Nephron progenitor cell (in vitro differentiated cells): Measurements from ENCODE around the gene LEMD2.

Source experiments
- DNase-seq: peaks from one replicate; pipeline ENCODE4 v3.0.0; 2021
- H3K27ac Mint-ChIP-seq: 2 replicates; pipeline ENCODE4 v1.8.0; 2021; ENCODE audit warnings: mild to moderate bottlenecking, moderate library complexity, mixed read lengths
- H3K27me3 Mint-ChIP-seq: 2 replicates; pipeline ENCODE4 v1.8.0; 2021; ENCODE audit warnings: mild to moderate bottlenecking, low read depth, mixed read lengths; ENCODE audit not compliant: poor library complexity
- H3K36me3 Mint-ChIP-seq: 2 replicates; pipeline ENCODE4 v1.8.0; 2021; ENCODE audit warnings: low read depth, mixed read lengths
- H3K4me1 Mint-ChIP-seq: 2 replicates; pipeline ENCODE4 v1.8.0; 2021; ENCODE audit warnings: mixed read lengths
- H3K4me3 Mint-ChIP-seq: 2 replicates; pipeline ENCODE4 v1.8.0; 2021; ENCODE audit warnings: mild to moderate bottlenecking, moderate library complexity, mixed read lengths
- H3K9me3 Mint-ChIP-seq: 2 replicates; pipeline ENCODE4 v1.8.0; 2021; ENCODE audit warnings: mild to moderate bottlenecking, moderate library complexity, mixed read lengths
- TF ChIP-seq, protein P1 (sequence below): fragments of 200-600 bp; sonication (generic); IDR thresholded peaks from 2 replicates; pipeline ENCODE4 v1.5.0; 2021; ENCODE audit warnings: antibody characterized with exemption

The LEMD2 gene

GRCh38 chr6:33779895-33780294, 9.0 kb downstream of the LEMD2 start:
- no peak for DNase-seq
- Mint-ChIP-seq H3K9me3 (no peaks in the 10 kb centered on the region), H3K27ac (peak overlapping the region; percentile 59), H3K4me1 (peaks cover 55% of the 10 kb centered on the region), H3K4me3 (no peak overlapping the region), H3K27me3 (peaks cover 4% of the 10 kb centered on the region), H3K36me3 (peaks cover 78% of the 10 kb centered on the region)
- TF ChIP-seq, protein P1, sequence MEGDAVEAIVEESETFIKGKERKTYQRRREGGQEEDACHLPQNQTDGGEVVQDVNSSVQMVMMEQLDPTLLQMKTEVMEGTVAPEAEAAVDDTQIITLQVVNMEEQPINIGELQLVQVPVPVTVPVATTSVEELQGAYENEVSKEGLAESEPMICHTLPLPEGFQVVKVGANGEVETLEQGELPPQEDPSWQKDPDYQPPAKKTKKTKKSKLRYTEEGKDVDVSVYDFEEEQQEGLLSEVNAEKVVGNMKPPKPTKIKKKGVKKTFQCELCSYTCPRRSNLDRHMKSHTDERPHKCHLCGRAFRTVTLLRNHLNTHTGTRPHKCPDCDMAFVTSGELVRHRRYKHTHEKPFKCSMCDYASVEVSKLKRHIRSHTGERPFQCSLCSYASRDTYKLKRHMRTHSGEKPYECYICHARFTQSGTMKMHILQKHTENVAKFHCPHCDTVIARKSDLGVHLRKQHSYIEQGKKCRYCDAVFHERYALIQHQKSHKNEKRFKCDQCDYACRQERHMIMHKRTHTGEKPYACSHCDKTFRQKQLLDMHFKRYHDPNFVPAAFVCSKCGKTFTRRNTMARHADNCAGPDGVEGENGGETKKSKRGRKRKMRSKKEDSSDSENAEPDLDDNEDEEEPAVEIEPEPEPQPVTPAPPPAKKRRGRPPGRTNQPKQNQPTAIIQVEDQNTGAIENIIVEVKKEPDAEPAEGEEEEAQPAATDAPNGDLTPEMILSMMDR, result no peak

DNA sequence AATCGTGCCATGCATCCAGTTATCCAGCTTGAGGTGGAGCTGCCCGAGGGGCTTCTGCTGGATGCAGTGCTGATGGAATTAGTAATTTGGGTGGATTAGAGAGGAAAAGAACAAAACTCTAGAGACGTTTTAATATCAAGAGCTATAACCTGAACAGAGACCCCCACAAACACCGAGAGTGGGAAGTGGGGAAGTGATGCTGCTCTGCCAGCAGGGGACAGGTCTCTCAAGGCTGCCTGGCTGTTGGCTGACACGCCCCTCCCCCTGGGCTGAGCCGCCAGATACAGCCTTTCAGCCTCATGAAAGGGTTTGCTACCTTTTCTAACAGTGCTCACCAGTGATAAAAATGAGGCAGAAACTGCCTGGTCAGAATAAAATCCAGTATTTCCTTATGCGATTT, 9.6 kb downstream of the LEMD2 start:
- no peak for DNase-seq
- H3K9me3 Mint-ChIP-seq, result no peaks in the 10 kb centered on the region
- H3K36me3 Mint-ChIP-seq, result peaks cover 76% of the 10 kb centered on the region
- H3K27ac Mint-ChIP-seq, result no peak overlapping the region
- H3K4me3 Mint-ChIP-seq, result no peak overlapping the region
- peaks cover 49% of the 10 kb centered on the region for H3K4me1 Mint-ChIP-seq
- TF ChIP-seq, protein P1, result peak; percentile 32
- peaks cover 4% of the 10 kb centered on the region for H3K27me3 Mint-ChIP-seq

- H3K27me3 Mint-ChIP-seq, result peaks cover 4% of the 10 kb centered on the region
- no peak overlapping the region for H3K27ac Mint-ChIP-seq
- no peaks in the 10 kb centered on the region for H3K9me3 Mint-ChIP-seq
- no peak for DNase-seq
- H3K36me3 Mint-ChIP-seq, result peaks cover 69% of the 10 kb centered on the region
- TF ChIP-seq, protein P1, result no peak
- peaks cover 49% of the 10 kb centered on the region for H3K4me1 Mint-ChIP-seq
- no peak overlapping the region for H3K4me3 Mint-ChIP-seq
These were observed 10.3 kb downstream of the LEMD2 start for GRCh38 chr6:33778444-33779121.

GRCh38 chr6:33777398-33778388, 11.2 kb downstream of the LEMD2 start:
- Mint-ChIP-seq H3K9me3 (no peaks in the 10 kb centered on the region), H3K4me3 (no peak overlapping the region), H3K4me1 (peaks cover 55% of the 10 kb centered on the region), H3K27ac (peak overlapping the region; percentile 36), H3K27me3 (peaks cover 10% of the 10 kb centered on the region), H3K36me3 (peaks cover 72% of the 10 kb centered on the region)
- TF ChIP-seq, protein P1, result no peak
- no peak for DNase-seq

DNA sequence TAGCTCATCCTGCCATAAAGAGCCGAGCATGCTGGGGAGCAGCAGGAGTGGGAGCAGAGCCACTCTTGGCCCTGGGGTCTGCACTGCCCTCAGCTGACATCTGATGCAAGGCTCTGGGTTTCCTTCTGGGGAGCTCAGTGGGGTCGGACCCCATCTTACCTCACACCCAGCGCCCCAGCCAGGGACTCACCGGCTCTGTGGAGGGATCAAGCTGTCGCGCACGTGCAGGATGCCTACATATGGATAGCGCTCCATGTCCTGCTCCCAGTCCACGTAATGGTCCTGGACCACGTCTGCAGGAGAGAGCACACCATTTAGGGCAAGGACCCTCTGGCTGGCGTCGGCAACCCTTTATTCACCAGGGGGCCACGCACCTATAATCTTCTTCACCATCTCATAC, 12.2 kb downstream of the LEMD2 start:
- peaks cover 15% of the 10 kb centered on the region for H3K27me3 Mint-ChIP-seq
- TF ChIP-seq, protein P1, result no peak
- H3K36me3 Mint-ChIP-seq, result peaks cover 68% of the 10 kb centered on the region
- H3K9me3 Mint-ChIP-seq, result no peaks in the 10 kb centered on the region
- H3K4me1 Mint-ChIP-seq, result peaks cover 55% of the 10 kb centered on the region
- DNase-seq, result no peak
- H3K4me3 Mint-ChIP-seq, result no peak overlapping the region
- no peak overlapping the region for H3K27ac Mint-ChIP-seq
